Liver (tissue), 3 donors: ENCODE data around the gene AIDA.

Experiments used
- CTCF ChIP-seq: fragments of 150-350 bp; IDR thresholded peaks from 2 replicates; pipeline ENCODE4 v1.5.1; 2017; ENCODE audit warnings: improper control_type of control experiment, low read depth, low read length; ENCODE audit not compliant: missing input control
- GABPA ChIP-seq, 2 donors: IDR thresholded peaks in 1 of 2; conservative IDR thresholded peaks in 1 of 2; 2 replicates each; pipeline ENCODE4 v1.6.1; 2016; ENCODE audit warnings: antibody characterized with exemption in 2 of 2, mild to moderate bottlenecking in 1 of 2, moderate library complexity in 1 of 2
- JUND ChIP-seq, 2 donors: IDR thresholded peaks; 2 replicates each; pipeline ENCODE4 v1.6.1; 2016; ENCODE audit warnings: antibody characterized with exemption in 2 of 2
- RAD21 ChIP-seq, 2 donors: IDR thresholded peaks; 2 replicates each; pipeline ENCODE4 v1.6.1; 2016; ENCODE audit warnings: antibody characterized with exemption in 2 of 2, mild to moderate bottlenecking in 2 of 2
- REST ChIP-seq: IDR thresholded peaks from 2 replicates; pipeline ENCODE4 v1.6.1; 2016; ENCODE audit warnings: antibody characterized with exemption, mild to moderate bottlenecking
- TAF1 ChIP-seq: conservative IDR thresholded peaks from 2 replicates; pipeline ENCODE4 v1.6.1; 2016; ENCODE audit warnings: antibody characterized with exemption, mild to moderate bottlenecking
- YY1 ChIP-seq: IDR thresholded peaks from 2 replicates; pipeline ENCODE4 v1.6.1; 2016; ENCODE audit warnings: antibody characterized with exemption, mild to moderate bottlenecking
- ZBTB33 ChIP-seq: IDR thresholded peaks from 2 replicates; pipeline ENCODE4 v1.6.1; 2016; ENCODE audit warnings: antibody characterized with exemption
- donor health status: healthy.
- donor health status: healthy.

GRCh38 chr1:222657899-222658298, 54.4 kb downstream of the AIDA start:
- no peak for TF ChIP-seq GABPA (IDR thresholded peaks at IDR 0.05 in 1 of 2, conservative IDR thresholded peaks at IDR 0.05 in 1 of 2)
- no peak for TF ChIP-seq CTCF
- TF ChIP-seq TAF1 = no peak
- TF ChIP-seq RAD21 (IDR thresholded peaks at IDR 0.05) = no peak
- TF ChIP-seq JUND (IDR thresholded peaks at IDR 0.05) = no peak
- TF ChIP-seq YY1 = no peak
- no peak for TF ChIP-seq REST
- TF ChIP-seq ZBTB33 = no peak
